OCI-LY1 (cell line): ENCODE data around the gene ETFB.

Experiments
- H2AFZ ChIP-seq: fragments of 200-600 bp; sonication (generic), shearing (Covaris generic); 2 replicates; pipeline ENCODE4 v1.6.0; 2014; ENCODE audit warnings: antibody characterized with exemption, mild to moderate bottlenecking, low read length
- H3F3A ChIP-seq: fragments of 200-600 bp; sonication (generic), shearing (Covaris generic); 2 replicates; pipeline ENCODE4 v1.6.0; 2014; ENCODE audit warnings: mild to moderate bottlenecking, antibody characterized with exemption, low read length, moderate library complexity; ENCODE audit not compliant: insufficient read depth
- H3K27ac ChIP-seq: fragments of 200-600 bp; sonication (generic); 2 replicates; pipeline ENCODE4 v1.5.1; 2014; ENCODE audit warnings: low read length, mixed run types, mild to moderate bottlenecking, low read depth; ENCODE audit not compliant: poor library complexity, severe bottlenecking
- H3K27me3 ChIP-seq: fragments of 200-600 bp; sonication (generic); 2 replicates; pipeline ENCODE4 v1.6.0; 2014; ENCODE audit warnings: antibody characterized with exemption, mild to moderate bottlenecking, low read length, moderate library complexity; ENCODE audit not compliant: insufficient read depth
- H3K36me3 ChIP-seq: fragments of 200-600 bp; sonication (generic); 2 replicates; pipeline ENCODE4 v1.6.1; 2014; ENCODE audit warnings: mild to moderate bottlenecking, antibody characterized with exemption, low read length, moderate library complexity, mixed read lengths; ENCODE audit not compliant: insufficient read depth
- H3K4me1 ChIP-seq: fragments of 200-600 bp; sonication (generic); 2 replicates; pipeline ENCODE4 v1.5.1; 2014; ENCODE audit warnings: mild to moderate bottlenecking, low read length, moderate library complexity; ENCODE audit not compliant: insufficient read depth, severe bottlenecking
- H3K4me2 ChIP-seq: fragments of 200-600 bp; sonication (generic), shearing (Covaris generic); 2 replicates; pipeline ENCODE4 v1.6.1; 2014; ENCODE audit warnings: low read length
- H3K4me3 ChIP-seq: fragments of 200-600 bp; sonication (generic); 2 replicates; pipeline ENCODE4 v1.5.1; 2014; ENCODE audit warnings: low read length, low read depth, mild to moderate bottlenecking, mixed read lengths; ENCODE audit not compliant: poor library complexity, severe bottlenecking
- H3K79me2 ChIP-seq: fragments of 200-600 bp; shearing (Covaris generic); 2 replicates; pipeline ENCODE4 v1.6.1; 2016; ENCODE audit warnings: mixed run types, low read length, mixed read lengths; ENCODE audit not compliant: insufficient read depth
- H3K9ac ChIP-seq: fragments of 200-600 bp; sonication (generic), shearing (Covaris generic); 2 replicates; pipeline ENCODE4 v1.6.1; 2014; ENCODE audit warnings: mild to moderate bottlenecking, low read length, mixed read lengths
- H3K9me2 ChIP-seq: fragments of 200-600 bp; sonication (generic), shearing (Covaris generic); 2 replicates; pipeline ENCODE4 v1.6.1; 2014; ENCODE audit warnings: low read depth, mild to moderate bottlenecking, low read length, mixed read lengths
- H3K9me3 ChIP-seq: fragments of 200-600 bp; shearing (Covaris generic); 2 replicates; pipeline ENCODE4 v1.6.1; 2014; ENCODE audit warnings: low read length, mixed read lengths
- H4K20me1 ChIP-seq: fragments of 200-600 bp; sonication (generic), shearing (Covaris generic); 2 replicates; pipeline ENCODE4 v1.6.0; 2016; ENCODE audit warnings: mild to moderate bottlenecking, low read length; ENCODE audit not compliant: insufficient read depth
- CTCF ChIP-seq: fragments of 200-600 bp; sonication (generic), shearing (Covaris generic); IDR thresholded peaks from 2 replicates; pipeline ENCODE4 v1.5.1; 2017; ENCODE audit warnings: mild to moderate bottlenecking, antibody characterized with exemption, low read length, moderate library complexity, mixed read lengths
- EZH2 ChIP-seq: fragments of 200-600 bp; sonication (generic), shearing (Covaris generic); IDR thresholded peaks from 2 replicates; pipeline ENCODE4 v1.8.0; 2017; ENCODE audit warnings: borderline replicate concordance, mixed run types, mild to moderate bottlenecking, antibody characterized with exemption, low read length, moderate library complexity, mixed read lengths

The ETFB gene

DNA sequence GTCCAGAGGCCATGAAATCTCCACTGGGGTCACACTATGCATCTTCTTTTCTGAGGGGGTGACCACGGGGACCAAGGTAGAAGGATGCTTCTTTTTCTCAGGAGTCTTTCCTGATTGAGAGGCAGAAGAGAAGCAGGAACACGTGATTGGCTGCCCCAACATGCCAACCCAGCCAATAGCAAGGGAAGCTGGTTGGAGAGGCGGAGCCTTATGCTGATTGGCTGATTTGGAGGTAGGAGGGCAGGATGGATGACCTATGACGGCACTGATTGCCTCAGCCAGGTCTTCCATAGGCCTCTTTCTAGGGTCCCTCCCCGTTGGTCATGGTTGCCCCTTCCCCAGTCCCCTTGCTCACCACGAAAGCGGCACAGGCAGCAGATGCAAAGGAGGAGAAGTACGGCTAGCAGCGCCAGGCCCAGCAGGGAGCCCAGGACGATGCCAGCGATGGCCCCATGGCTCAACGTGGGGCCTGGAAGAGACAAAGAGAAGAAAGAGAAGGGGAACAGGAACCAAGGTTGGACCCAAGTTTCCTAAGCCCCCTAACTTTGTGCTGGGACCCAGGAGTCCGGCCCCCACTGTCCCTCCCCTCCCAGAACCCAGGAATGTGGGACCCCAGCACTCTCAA is 32.2 kb downstream of the ETFB start:
- no peaks in the 10 kb centered on the region for H3K9me3 ChIP-seq
- no peaks in the 10 kb centered on the region for H3K27me3 ChIP-seq
- H3K4me1 ChIP-seq, result peaks cover 4% of the 10 kb centered on the region
- no peaks in the 10 kb centered on the region for H3K79me2 ChIP-seq
- no peak overlapping the region for H3K4me3 ChIP-seq
- TF ChIP-seq EZH2 (no peak), CTCF (no peak)
- H3K27ac ChIP-seq, result no peak overlapping the region
- no peaks in the 10 kb centered on the region; the same call in 1 of the 2 replicates for H3K36me3 ChIP-seq
- H4K20me1 ChIP-seq, result no peaks in the 10 kb centered on the region
- no peak overlapping the region for H3K4me2 ChIP-seq
- no peak overlapping the region for H3K9ac ChIP-seq
- H2AFZ ChIP-seq, result no peak overlapping the region
- H3K9me2 ChIP-seq, result no peaks in the 10 kb centered on the region
- H3F3A ChIP-seq, result no peaks in the 10 kb centered on the region

DNA sequence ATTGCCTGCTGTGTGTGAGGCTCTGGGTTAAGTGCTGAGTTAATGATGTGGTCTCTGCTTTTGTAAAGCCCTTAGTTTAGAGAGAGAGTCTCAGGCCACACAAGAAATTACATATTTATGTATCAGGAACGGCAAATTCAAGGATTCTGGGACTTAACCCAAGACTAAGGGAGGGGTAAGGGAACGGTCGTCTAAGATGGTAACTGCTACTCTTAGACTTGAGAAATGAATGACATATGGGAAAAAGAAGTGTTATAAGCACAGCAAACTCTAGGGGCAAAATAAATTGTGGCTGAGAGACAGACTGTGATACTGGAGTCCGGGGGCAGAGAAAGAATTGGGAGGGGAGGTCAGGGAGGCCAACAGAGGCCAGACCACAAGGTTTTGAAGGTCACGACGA is 34.5 kb downstream of the ETFB start:
- H3F3A ChIP-seq, result no peaks in the 10 kb centered on the region

GRCh38 chr19:51331193-51331592 is 35.0 kb downstream of the ETFB start:
- H4K20me1 ChIP-seq, result no peaks in the 10 kb centered on the region
- H3K9me3 ChIP-seq, result no peaks in the 10 kb centered on the region
- no peaks in the 10 kb centered on the region; the same call in 1 of the 2 replicates for H3K36me3 ChIP-seq
- H3K9me2 ChIP-seq, result no peaks in the 10 kb centered on the region
- H3K79me2 ChIP-seq, result no peaks in the 10 kb centered on the region
- H3K27me3 ChIP-seq, result no peaks in the 10 kb centered on the region
- H3F3A ChIP-seq, result no peaks in the 10 kb centered on the region
- no peak overlapping the region for H3K4me2 ChIP-seq
- TF ChIP-seq EZH2, result no peak
- TF ChIP-seq CTCF, result no peak
- no peak overlapping the region for H3K4me3 ChIP-seq
- no peak overlapping the region for H3K9ac ChIP-seq
- H2AFZ ChIP-seq, result no peak overlapping the region
- no peak overlapping the region for H3K27ac ChIP-seq
- H3K4me1 ChIP-seq, result no peaks in the 10 kb centered on the region

More for the DNA sequence above, 34.5 kb downstream of the ETFB start:
- TF ChIP-seq CTCF (no peak), EZH2 (no peak)
- Histone ChIP-seq H4K20me1 (no peaks in the 10 kb centered on the region), H3K4me2 (no peak overlapping the region), H3K9me2 (no peaks in the 10 kb centered on the region), H3K27me3 (no peaks in the 10 kb centered on the region), H3K9me3 (no peaks in the 10 kb centered on the region), H3K9ac (no peak overlapping the region), H2AFZ (no peak overlapping the region), H3K4me1 (no peaks in the 10 kb centered on the region), H3K36me3 (no peaks in the 10 kb centered on the region; the same call in 1 of the 2 replicates), H3K4me3 (no peak overlapping the region), H3K79me2 (no peaks in the 10 kb centered on the region), H3K27ac (no peak overlapping the region)
